T-helper 2 cell (primary cell): ENCODE results near the gene KRTAP2-4.
"Not testable (repeated sequence)": the region's sequence is repeated elsewhere in the genome, so short reads cannot be mapped to it uniquely, and the experiment has no call there.

Source experiments
- DNase-seq, 5 experiments: peaks; one replicate each; pipeline versions ENCODE4 v3.0.0 to v3.0.0-alpha.2; 2012 to 2022

KRTAP2-4 gene

GRCh38 chr17:41071606-41072360, 6.1 kb upstream of the KRTAP2-4 start:
- DNase-seq: no peak

GRCh38 chr17:41069031-41069430, 3.4 kb upstream of the KRTAP2-4 start:
- no peak for DNase-seq

GRCh38 chr17:41067281-41067680, 1.6 kb upstream of the KRTAP2-4 start:
- no peak for DNase-seq

- not testable (repeated sequence) for DNase-seq
Measured at GRCh38 chr17:41065016-41065689, 526 bp downstream of the KRTAP2-4 start.

GRCh38 chr17:41064301-41064700, 1.4 kb downstream of the KRTAP2-4 start:
- no peak for DNase-seq

- DNase-seq: no peak
Measured at GRCh38 chr17:41063449-41063848, 2.2 kb downstream of the KRTAP2-4 start.

GRCh38 chr17:41061964-41062363, 3.7 kb downstream of the KRTAP2-4 start:
- no peak for DNase-seq

GRCh38 chr17:41060052-41060604, 5.6 kb downstream of the KRTAP2-4 start, which contains the start of gene KRTAP2-3:
Gene KRTAP2-3, minus strand, starts transcription at chr17:41060114. Its CDS starts 64 bp downstream, at chr17:41060050.
- DNase-seq: no peak

GRCh38 chr17:41059276-41060051, 6.2 kb downstream of the KRTAP2-4 start:
- not testable (repeated sequence) for DNase-seq

- DNase-seq: no peak
Measured at GRCh38 chr17:41058741-41059140, 6.9 kb downstream of the KRTAP2-4 start.

- DNase-seq: no peak
Measured at GRCh38 chr17:41057547-41057946, 8.1 kb downstream of the KRTAP2-4 start.

GRCh38 chr17:41055130-41055529, 10.5 kb downstream of the KRTAP2-4 start, which contains the start of gene KRTAP2-2:
Gene KRTAP2-2, minus strand, starts transcription at chr17:41055230. Its CDS starts 19 bp downstream, at chr17:41055211.
- not testable (repeated sequence) for DNase-seq

GRCh38 chr17:41054556-41054955, 11.1 kb downstream of the KRTAP2-4 start:
- not testable (repeated sequence) for DNase-seq

GRCh38 chr17:41054025-41054424, 11.7 kb downstream of the KRTAP2-4 start:
- no peak for DNase-seq

- DNase-seq: no peak
Measured at GRCh38 chr17:41052566-41052965, 13.1 kb downstream of the KRTAP2-4 start.

- DNase-seq: no peak
Measured at GRCh38 chr17:41049110-41049509, 16.6 kb downstream of the KRTAP2-4 start.

GRCh38 chr17:41048441-41048840, 17.2 kb downstream of the KRTAP2-4 start:
- no peak for DNase-seq

GRCh38 chr17:41046735-41047465, 18.8 kb downstream of the KRTAP2-4 start, which contains the start of gene KRTAP2-1:
Gene KRTAP2-1, minus strand, starts transcription at chr17:41047316. Its CDS starts 49 bp downstream, at chr17:41047267.
- DNase-seq: not testable (repeated sequence)

GRCh38 chr17:41042953-41043352, 22.7 kb downstream of the KRTAP2-4 start:
- no peak for DNase-seq

GRCh38 chr17:41040783-41041571, 24.7 kb downstream of the KRTAP2-4 start, which contains the start of gene KRTAP1-1:
Gene KRTAP1-1, minus strand, starts transcription at chr17:41041450. Its CDS starts 53 bp downstream, at chr17:41041397.
- DNase-seq: not testable (repeated sequence)

- DNase-seq: no peak
Measured at GRCh38 chr17:41037853-41038350, 27.8 kb downstream of the KRTAP2-4 start.
